Breast epithelium (tissue), 3 donors: ENCODE results near the gene GPR180.

Experiments
- POLR2AphosphoS5 ChIP-seq, 3 donors: sonication (generic); formaldehyde crosslinking; IDR thresholded peaks; one replicate each; pipeline ENCODE4 v1.6.1; 2017; ENCODE audit warnings: antibody characterized with exemption in 3 of 3
- TF ChIP-seq, protein P1 (sequence below), 3 donors: fragments of 450-650 bp; IDR thresholded peaks; one replicate each; pipeline ENCODE4 v1.5.1; 2016 to 2017; ENCODE audit warnings: antibody characterized with exemption in 3 of 3, mild to moderate bottlenecking in 3 of 3, moderate library complexity in 3 of 3

DNA sequence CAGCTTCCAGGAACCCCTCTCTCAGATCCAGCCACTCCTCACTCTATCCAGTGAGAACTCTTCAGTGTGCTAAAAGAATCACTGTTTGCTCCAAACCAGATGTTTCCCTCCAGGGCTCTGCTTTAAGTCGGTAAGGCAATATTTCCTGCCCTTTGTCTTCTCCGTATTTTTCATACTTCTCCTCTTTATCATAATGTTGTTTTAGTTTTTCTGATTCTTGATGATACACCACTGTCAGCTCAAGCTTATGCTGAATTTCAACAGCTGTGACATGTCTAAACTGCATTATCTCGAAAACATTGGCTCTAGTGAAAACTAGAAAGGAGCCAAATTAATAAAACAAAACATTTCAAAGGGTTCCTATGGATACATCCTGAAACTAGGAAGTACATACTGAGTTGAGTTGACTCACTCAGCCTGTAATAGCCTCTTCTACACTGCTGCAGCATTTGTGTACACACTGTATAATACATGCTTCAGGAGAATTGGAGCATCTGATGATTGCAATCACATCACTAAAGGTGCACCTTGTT lies 39.8 kb downstream of the GPR180 start:
- TF ChIP-seq, protein P1, sequence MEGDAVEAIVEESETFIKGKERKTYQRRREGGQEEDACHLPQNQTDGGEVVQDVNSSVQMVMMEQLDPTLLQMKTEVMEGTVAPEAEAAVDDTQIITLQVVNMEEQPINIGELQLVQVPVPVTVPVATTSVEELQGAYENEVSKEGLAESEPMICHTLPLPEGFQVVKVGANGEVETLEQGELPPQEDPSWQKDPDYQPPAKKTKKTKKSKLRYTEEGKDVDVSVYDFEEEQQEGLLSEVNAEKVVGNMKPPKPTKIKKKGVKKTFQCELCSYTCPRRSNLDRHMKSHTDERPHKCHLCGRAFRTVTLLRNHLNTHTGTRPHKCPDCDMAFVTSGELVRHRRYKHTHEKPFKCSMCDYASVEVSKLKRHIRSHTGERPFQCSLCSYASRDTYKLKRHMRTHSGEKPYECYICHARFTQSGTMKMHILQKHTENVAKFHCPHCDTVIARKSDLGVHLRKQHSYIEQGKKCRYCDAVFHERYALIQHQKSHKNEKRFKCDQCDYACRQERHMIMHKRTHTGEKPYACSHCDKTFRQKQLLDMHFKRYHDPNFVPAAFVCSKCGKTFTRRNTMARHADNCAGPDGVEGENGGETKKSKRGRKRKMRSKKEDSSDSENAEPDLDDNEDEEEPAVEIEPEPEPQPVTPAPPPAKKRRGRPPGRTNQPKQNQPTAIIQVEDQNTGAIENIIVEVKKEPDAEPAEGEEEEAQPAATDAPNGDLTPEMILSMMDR (IDR thresholded peaks at IDR 0.05): no peak
- TF ChIP-seq POLR2AphosphoS5 (IDR thresholded peaks at IDR 0.05): no peak
